ENCODE results near the gene AIF1. TPM values are rescaled to one million over a fixed set of nuclear protein-coding genes. Genes with fewer than 3 reads are reported as not detected.

Gene AIF1
- total RNA-seq, 4 donors from 2014 or later = 4.3 to 11.0 (median 4.8) TPM

DNA sequence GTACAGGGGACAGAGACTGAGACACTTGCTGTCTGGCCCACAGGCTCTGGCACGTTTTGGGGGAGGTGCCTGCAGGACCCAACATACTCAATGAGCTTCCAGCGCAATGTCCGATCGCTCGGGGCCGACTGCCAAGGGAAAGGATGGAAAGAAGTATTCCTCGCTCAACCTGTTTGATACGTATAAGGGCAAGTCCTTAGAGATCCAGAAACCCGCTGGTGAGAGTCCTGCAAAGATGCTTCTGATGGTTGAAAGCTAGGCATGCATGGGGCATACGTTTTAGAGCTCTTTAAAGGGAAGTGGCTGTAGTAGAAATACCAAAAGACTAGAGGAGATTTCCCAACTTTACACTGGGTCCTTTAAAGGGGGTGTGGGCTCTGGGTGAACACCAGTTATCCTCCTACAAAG, 7.7 kb downstream of the AIF1 start:
- Histone ChIP-seq H3K36me3 (peaks cover 6 to 50% of the 10 kb centered on the region in 2 donors), H3K9me3 (no peaks in the 10 kb centered on the region), H3K27ac (peak overlapping the region in 3 of 4 donors; percentile 91 to 97 (median 94)), H3K4me3 (no peak overlapping the region), H3K27me3 (no peaks in the 10 kb centered on the region), H3K4me1 (peaks cover 19 to 21% of the 10 kb centered on the region in 2 donors)
- ATAC-seq (no peak), DNase-seq (no peak)
- TF ChIP-seq, protein P1, sequence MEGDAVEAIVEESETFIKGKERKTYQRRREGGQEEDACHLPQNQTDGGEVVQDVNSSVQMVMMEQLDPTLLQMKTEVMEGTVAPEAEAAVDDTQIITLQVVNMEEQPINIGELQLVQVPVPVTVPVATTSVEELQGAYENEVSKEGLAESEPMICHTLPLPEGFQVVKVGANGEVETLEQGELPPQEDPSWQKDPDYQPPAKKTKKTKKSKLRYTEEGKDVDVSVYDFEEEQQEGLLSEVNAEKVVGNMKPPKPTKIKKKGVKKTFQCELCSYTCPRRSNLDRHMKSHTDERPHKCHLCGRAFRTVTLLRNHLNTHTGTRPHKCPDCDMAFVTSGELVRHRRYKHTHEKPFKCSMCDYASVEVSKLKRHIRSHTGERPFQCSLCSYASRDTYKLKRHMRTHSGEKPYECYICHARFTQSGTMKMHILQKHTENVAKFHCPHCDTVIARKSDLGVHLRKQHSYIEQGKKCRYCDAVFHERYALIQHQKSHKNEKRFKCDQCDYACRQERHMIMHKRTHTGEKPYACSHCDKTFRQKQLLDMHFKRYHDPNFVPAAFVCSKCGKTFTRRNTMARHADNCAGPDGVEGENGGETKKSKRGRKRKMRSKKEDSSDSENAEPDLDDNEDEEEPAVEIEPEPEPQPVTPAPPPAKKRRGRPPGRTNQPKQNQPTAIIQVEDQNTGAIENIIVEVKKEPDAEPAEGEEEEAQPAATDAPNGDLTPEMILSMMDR (IDR thresholded peaks at IDR 0.05 in 4 of 5, conservative IDR thresholded peaks at IDR 0.05 in 1 of 5) = no peak
- no peak for TF ChIP-seq POLR2A (IDR thresholded peaks at IDR 0.05)
- in situ Hi-C loops (cut with MboI; ENCODE audit: low sequenced_read_pairs in 4 of 4) = no loop called here
- intact Hi-C loops (cut with DNase I; ENCODE audit: low total_unique reads) = loop anchor here (10.0 kb wide), 1 partner anchor 1008 kb away; the partner anchor contains the start of genes MRPS18B and PPP1R10

DNA sequence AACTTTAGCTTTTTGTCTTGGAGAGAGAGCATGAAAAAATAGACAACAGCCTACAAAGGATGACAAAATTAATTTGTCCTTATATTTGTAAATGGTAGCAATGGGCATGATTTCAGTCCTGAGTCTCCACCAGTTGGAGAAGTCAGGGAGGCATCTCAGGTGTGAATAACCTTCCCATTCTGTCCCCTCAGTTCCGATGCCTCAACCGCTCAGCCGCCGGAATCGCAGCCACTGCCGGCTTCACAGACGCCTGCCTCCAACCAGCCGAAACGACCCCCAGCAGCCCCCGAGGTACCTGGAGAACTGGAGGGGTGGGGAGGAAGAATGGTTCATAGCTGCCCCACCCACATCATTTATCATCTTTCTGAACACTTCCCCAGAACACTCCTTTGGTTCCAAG, 9.0 kb downstream of the AIF1 start:
- H3K4me1 ChIP-seq = peaks cover 19 to 21% of the 10 kb centered on the region in 2 donors
- ATAC-seq = no peak
- no peak overlapping the region for H3K4me3 ChIP-seq
- intact Hi-C loops (cut with DNase I; ENCODE audit: low total_unique reads) = loop anchor here (10.0 kb wide), 1 partner anchor 1009 kb away; the partner anchor contains the start of genes MRPS18B and PPP1R10
- H3K36me3 ChIP-seq = peaks cover 8 to 64% of the 10 kb centered on the region in 2 donors
- in situ Hi-C loops (cut with MboI; ENCODE audit: low sequenced_read_pairs in 4 of 4) = no loop called here
- TF ChIP-seq POLR2A (IDR thresholded peaks at IDR 0.05) = no peak
- TF ChIP-seq, protein P1 (IDR thresholded peaks at IDR 0.05 in 4 of 5, conservative IDR thresholded peaks at IDR 0.05 in 1 of 5) = no peak
- no peak for DNase-seq
- H3K27me3 ChIP-seq = no peaks in the 10 kb centered on the region
- H3K27ac ChIP-seq = no peak overlapping the region
- H3K9me3 ChIP-seq = no peaks in the 10 kb centered on the region

DNA sequence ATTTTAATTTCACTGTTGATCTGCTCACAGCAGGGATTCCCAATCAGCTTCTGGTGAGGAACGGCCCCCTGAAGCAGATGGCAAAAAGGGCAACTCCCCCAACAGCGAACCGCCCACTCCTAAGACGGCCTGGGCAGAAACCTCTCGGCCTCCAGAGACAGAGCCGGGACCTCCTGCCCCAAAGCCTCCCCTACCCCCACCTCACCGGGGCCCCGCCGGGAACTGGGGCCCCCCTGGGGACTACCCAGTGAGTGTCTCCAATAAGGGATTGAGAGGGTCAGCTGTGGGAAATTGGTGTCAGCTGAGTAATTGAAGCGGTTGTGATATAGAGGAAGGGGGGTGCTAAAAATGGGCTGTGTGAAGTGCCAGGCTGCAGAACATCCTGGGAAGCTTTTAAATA, 11.9 kb downstream of the AIF1 start:
- Histone ChIP-seq H3K4me3 (no peak overlapping the region), H3K27ac (no peak overlapping the region), H3K27me3 (no peaks in the 10 kb centered on the region), H3K4me1 (peaks cover 6 to 10% of the 10 kb centered on the region in 2 donors), H3K36me3 (peaks cover 8 to 93% of the 10 kb centered on the region in 2 donors), H3K9me3 (no peaks in the 10 kb centered on the region)
- ATAC-seq (no peak), DNase-seq (no peak)
- TF ChIP-seq, protein P1 (IDR thresholded peaks at IDR 0.05 in 4 of 5, conservative IDR thresholded peaks at IDR 0.05 in 1 of 5) = no peak
- TF ChIP-seq POLR2A (IDR thresholded peaks at IDR 0.05) = no peak
- in situ Hi-C loops (cut with MboI; ENCODE audit: low sequenced_read_pairs in 4 of 4) (no loop called here), intact Hi-C loops (cut with DNase I; ENCODE audit: low total_unique reads) (loop anchor here (10.0 kb wide), 1 partner anchor 1012 kb away; the partner anchor contains the start of genes MRPS18B and PPP1R10)

DNA sequence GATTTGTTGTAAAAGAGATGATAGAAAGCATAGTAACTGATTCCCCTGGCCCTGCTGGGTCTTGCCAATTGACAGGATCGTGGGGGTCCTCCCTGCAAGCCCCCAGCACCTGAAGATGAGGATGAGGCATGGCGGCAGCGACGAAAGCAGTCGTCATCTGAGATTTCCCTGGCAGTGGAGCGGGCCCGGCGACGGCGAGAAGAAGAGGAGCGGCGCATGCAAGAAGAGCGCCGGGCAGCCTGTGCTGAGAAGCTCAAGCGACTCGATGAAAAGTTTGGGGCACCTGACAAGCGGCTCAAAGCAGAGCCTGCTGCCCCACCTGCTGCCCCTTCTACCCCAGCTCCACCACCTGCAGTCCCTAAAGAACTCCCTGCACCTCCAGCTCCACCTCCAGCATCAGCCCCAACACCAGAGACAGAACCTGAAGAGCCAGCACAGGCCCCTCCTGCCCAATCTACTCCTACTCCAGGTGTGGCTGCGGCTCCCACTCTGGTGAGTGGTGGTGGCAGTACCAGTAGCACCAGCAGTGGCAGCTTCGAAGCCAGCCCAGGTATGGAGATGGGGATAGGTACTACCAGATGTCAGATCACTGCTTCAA, 12.8 kb downstream of the AIF1 start:
- in situ Hi-C loops (cut with MboI; ENCODE audit: low sequenced_read_pairs in 4 of 4) = no loop called here
- Histone ChIP-seq H3K4me1 (peaks cover 0 to 2% of the 10 kb centered on the region in 2 donors), H3K36me3 (peaks cover 8 to 99% of the 10 kb centered on the region in 2 donors), H3K4me3 (no peak overlapping the region), H3K27me3 (no peaks in the 10 kb centered on the region), H3K9me3 (no peaks in the 10 kb centered on the region), H3K27ac (no peak overlapping the region)
- intact Hi-C loops (cut with DNase I; ENCODE audit: low total_unique reads) = loop anchor here (10.0 kb wide), 1 partner anchor 1013 kb away; the partner anchor contains the start of genes MRPS18B and PPP1R10
- TF ChIP-seq, protein P1 (IDR thresholded peaks at IDR 0.05 in 4 of 5, conservative IDR thresholded peaks at IDR 0.05 in 1 of 5) = no peak
- no peak for TF ChIP-seq POLR2A (IDR thresholded peaks at IDR 0.05)
- no peak for DNase-seq
- no peak for ATAC-seq

All from gastrocnemius medialis (tissue), 4 donors.